Measurements from ENCODE around the gene MACROH2A1. TPM values are rescaled to one million over a fixed set of nuclear protein-coding genes. Genes with fewer than 3 reads are reported as not detected.

Gene MACROH2A1
- total and polyA plus RNA-seq, 2 experiments from 2014 or later = 64.9 to 81.6 TPM

GRCh38 chr5:135308752-135309151 is 90.3 kb downstream of the MACROH2A1 start:
- Mint-ChIP-seq H3K4me3 (no peak overlapping the region), H3K36me3 (ENCODE audit: low read depth) (no peaks in the 10 kb centered on the region), H3K27ac (no peak overlapping the region), H3K4me1 (peaks cover 7% of the 10 kb centered on the region), H3K9me3 (no peaks in the 10 kb centered on the region), H3K27me3 (ENCODE audit: insufficient read depth, low read depth, poor library complexity) (peaks cover 12% of the 10 kb centered on the region)
- Histone ChIP-seq H2AFZ (no peak overlapping the region), H3K79me2 (replicated peaks; ENCODE audit: insufficient read depth) (no peaks in the 10 kb centered on the region), H3K4me2 (no peak overlapping the region), H3K27me3 (ENCODE audit: insufficient read depth) (no peaks in the 10 kb centered on the region), H3K36me3 (ENCODE audit: insufficient read depth) (no peaks in the 10 kb centered on the region), H3K9me2 (ENCODE audit: insufficient read depth) (no peaks in the 10 kb centered on the region; the same call in 1 of the 2 replicates), H4K20me1 (replicated peaks; ENCODE audit: insufficient read depth) (no peaks in the 10 kb centered on the region), H3K27ac (ENCODE audit: low read depth) (no peak overlapping the region), H3K4me1 (ENCODE audit: insufficient read depth) (no peaks in the 10 kb centered on the region; the same call in 1 of the 2 replicates), H3F3A (replicated peaks; ENCODE audit: low read depth) (no peaks in the 10 kb centered on the region), H3K4me3 (no peak overlapping the region)
- no peak for ATAC-seq
- DNase-seq (ENCODE audit: low spot score) = no peak
- TF ChIP-seq CREB1 (CRISPR knock-in tag; IDR thresholded peaks at IDR 0.05; ENCODE audit: low read depth) = no peak
- TF ChIP-seq CTCF (conservative IDR thresholded peaks at IDR 0.05; ENCODE audit: low read depth in 2 of 2) = no peak
- TF ChIP-seq JUNB (IDR thresholded peaks at IDR 0.05; ENCODE audit: unreplicated experiment) = no peak

- no peak for ATAC-seq
- no peak overlapping the region for H3K4me2 ChIP-seq
- no peak overlapping the region for H3K4me3 Mint-ChIP-seq
- H3K27ac ChIP-seq (ENCODE audit: low read depth) = no peak overlapping the region
- H3K36me3 ChIP-seq (ENCODE audit: insufficient read depth) = no peaks in the 10 kb centered on the region
- H3K9me3 Mint-ChIP-seq = no peaks in the 10 kb centered on the region
- no peaks in the 10 kb centered on the region; the same call in 1 of the 2 replicates for H3K9me2 ChIP-seq (ENCODE audit: insufficient read depth)
- no peaks in the 10 kb centered on the region for H3K79me2 ChIP-seq (replicated peaks; ENCODE audit: insufficient read depth)
- no peak overlapping the region for H2AFZ ChIP-seq
- no peak for DNase-seq (ENCODE audit: low spot score)
- no peaks in the 10 kb centered on the region for H4K20me1 ChIP-seq (replicated peaks; ENCODE audit: insufficient read depth)
- H3F3A ChIP-seq (replicated peaks; ENCODE audit: low read depth) = no peaks in the 10 kb centered on the region
- no peaks in the 10 kb centered on the region for H3K36me3 Mint-ChIP-seq (ENCODE audit: low read depth)
- H3K4me3 ChIP-seq = no peak overlapping the region
- no peaks in the 10 kb centered on the region; the same call in 1 of the 2 replicates for H3K4me1 ChIP-seq (ENCODE audit: insufficient read depth)
- peaks cover 7% of the 10 kb centered on the region for H3K4me1 Mint-ChIP-seq
- no peaks in the 10 kb centered on the region for H3K27me3 ChIP-seq (ENCODE audit: insufficient read depth)
- no peak overlapping the region for H3K27ac Mint-ChIP-seq
- H3K27me3 Mint-ChIP-seq (ENCODE audit: insufficient read depth, low read depth, poor library complexity) = peaks cover 12% of the 10 kb centered on the region
- TF ChIP-seq ZNF462 (CRISPR knock-in tag; IDR thresholded peaks at IDR 0.05) (no peak), POLR2AphosphoS5 (IDR thresholded peaks at IDR 0.05; ENCODE audit: low read depth) (no peak), EZH2phosphoT487 (IDR thresholded peaks at IDR 0.05; ENCODE audit: unreplicated experiment) (no peak), STAT1 (IDR thresholded peaks at IDR 0.05; ENCODE audit: unreplicated experiment) (no peak), ETS1 (IDR thresholded peaks at IDR 0.05) (no peak), ZNF331 (CRISPR knock-in tag; IDR thresholded peaks at IDR 0.05; ENCODE audit: low read depth) (no peak), EZH2 (IDR thresholded peaks at IDR 0.05; ENCODE audit: low read depth, unreplicated experiment) (no peak), JUNB (IDR thresholded peaks at IDR 0.05; ENCODE audit: unreplicated experiment) (no peak)
Observed at GRCh38 chr5:135308245-135308644, 90.8 kb downstream of the MACROH2A1 start.

Measured in GM23338 (cell line).